ENCODE results near the gene SCAF1. TPM values are rescaled to one million over a fixed set of nuclear protein-coding genes. Genes with fewer than 3 reads are reported as not detected.

The SCAF1 gene
- total RNA-seq, 1 experiment from 2014 or later, result 22.7 TPM

- Histone ChIP-seq H3K9me3 (no peaks in the 10 kb centered on the region), H3K27me3 (no peaks in the 10 kb centered on the region), H3K4me3 (no peak overlapping the region), H3K36me3 (peaks cover 7% of the 10 kb centered on the region; the same call in 1 of the 2 replicates)
- DNase-seq, result no peak
Observed at GRCh38 chr19:49635530-49636232, 6.3 kb upstream of the SCAF1 start.

- Histone ChIP-seq H3K9me3 (no peaks in the 10 kb centered on the region), H3K4me3 (no peak overlapping the region), H3K36me3 (peaks cover 7% of the 10 kb centered on the region; the same call in 1 of the 2 replicates), H3K27me3 (no peaks in the 10 kb centered on the region)
- no peak for DNase-seq
Observed at GRCh38 chr19:49636233-49636932, 5.6 kb upstream of the SCAF1 start.

GRCh38 chr19:49637821-49638738, 3.9 kb upstream of the SCAF1 start:
- H3K9me3 ChIP-seq, result no peaks in the 10 kb centered on the region
- peak; percentile 95 for DNase-seq
- no peaks in the 10 kb centered on the region for H3K27me3 ChIP-seq
- peaks cover 7% of the 10 kb centered on the region; the same call in 1 of the 2 replicates for H3K36me3 ChIP-seq
- peak overlapping the region; percentile 31 for H3K4me3 ChIP-seq

- H3K27me3 ChIP-seq, result no peaks in the 10 kb centered on the region
- peak overlapping the region; percentile 58 for H3K4me3 ChIP-seq
- no peak for DNase-seq
- H3K36me3 ChIP-seq, result peaks cover 19% of the 10 kb centered on the region
- no peaks in the 10 kb centered on the region for H3K9me3 ChIP-seq
Observed at GRCh38 chr19:49639401-49640112, 2.5 kb upstream of the SCAF1 start.

- peak within 1 kb of the TSS; percentile 98 for H3K4me3 ChIP-seq
Observed at GRCh38 chr19:49640113-49640898, 1.7 kb upstream of the SCAF1 start, which contains the start of gene RRAS. Gene RRAS (minus strand): TSS chr19:49640143. CDS start chr19:49640098, 45 bp downstream.

GRCh38 chr19:49642492-49643035, 555 bp downstream of the SCAF1 start:
- H3K9me3 ChIP-seq, result no peaks in the 10 kb centered on the region
- H3K4me3 ChIP-seq, result peak overlapping the region; percentile 98
- peaks cover 41% of the 10 kb centered on the region for H3K36me3 ChIP-seq

More at GRCh38 chr19:49640113-49640898, 1.7 kb upstream of the SCAF1 start, which contains the start of gene RRAS:
- H3K36me3 ChIP-seq, result peaks cover 19% of the 10 kb centered on the region
- no peaks in the 10 kb centered on the region for H3K27me3 ChIP-seq
- H3K9me3 ChIP-seq, result no peaks in the 10 kb centered on the region
- peak; percentile 100 for DNase-seq

GRCh38 chr19:49643466-49643865, 1.5 kb downstream of the SCAF1 start:
- Histone ChIP-seq H3K36me3 (peaks cover 43% of the 10 kb centered on the region), H3K9me3 (no peaks in the 10 kb centered on the region), H3K4me3 (peak overlapping the region; percentile 98), H3K27me3 (no peaks in the 10 kb centered on the region)
- DNase-seq, result no peak

More at GRCh38 chr19:49642492-49643035, 555 bp downstream of the SCAF1 start:
- no peaks in the 10 kb centered on the region for H3K27me3 ChIP-seq
- no peak for DNase-seq

- Histone ChIP-seq H3K27me3 (no peaks in the 10 kb centered on the region), H3K4me3 (no peak overlapping the region), H3K36me3 (peaks cover 63% of the 10 kb centered on the region), H3K9me3 (no peaks in the 10 kb centered on the region)
- DNase-seq, result no peak
Observed at GRCh38 chr19:49645592-49645991, 3.6 kb downstream of the SCAF1 start.

- DNase-seq, result no peak
- Histone ChIP-seq H3K36me3 (peaks cover 64% of the 10 kb centered on the region), H3K4me3 (no peak overlapping the region), H3K9me3 (no peaks in the 10 kb centered on the region), H3K27me3 (no peaks in the 10 kb centered on the region)
Observed at GRCh38 chr19:49645995-49646394, 4.0 kb downstream of the SCAF1 start.

- peaks cover 67% of the 10 kb centered on the region for H3K36me3 ChIP-seq
- no peaks in the 10 kb centered on the region for H3K9me3 ChIP-seq
- H3K27me3 ChIP-seq, result no peaks in the 10 kb centered on the region
- no peak overlapping the region for H3K4me3 ChIP-seq
- DNase-seq, result no peak
Observed at GRCh38 chr19:49646586-49646985, 4.6 kb downstream of the SCAF1 start.

GRCh38 chr19:49651029-49651819, 9.2 kb downstream of the SCAF1 start:
- H3K27me3 ChIP-seq, result no peaks in the 10 kb centered on the region
- no peaks in the 10 kb centered on the region for H3K9me3 ChIP-seq
- H3K36me3 ChIP-seq, result peaks cover 77% of the 10 kb centered on the region
- DNase-seq, result no peak
- no peak overlapping the region for H3K4me3 ChIP-seq

- Histone ChIP-seq H3K36me3 (peaks cover 77% of the 10 kb centered on the region), H3K27me3 (no peaks in the 10 kb centered on the region), H3K4me3 (no peak overlapping the region), H3K9me3 (no peaks in the 10 kb centered on the region)
- no peak for DNase-seq
Observed at GRCh38 chr19:49651820-49652550, 10.0 kb downstream of the SCAF1 start.

- H3K36me3 ChIP-seq, result peaks cover 76% of the 10 kb centered on the region
- no peaks in the 10 kb centered on the region for H3K9me3 ChIP-seq
- DNase-seq, result no peak
- H3K27me3 ChIP-seq, result no peaks in the 10 kb centered on the region
- no peak overlapping the region for H3K4me3 ChIP-seq
Observed at GRCh38 chr19:49652551-49653465, 10.8 kb downstream of the SCAF1 start.
